ENCODE results near the gene TTC7B.

The TTC7B gene

DNA sequence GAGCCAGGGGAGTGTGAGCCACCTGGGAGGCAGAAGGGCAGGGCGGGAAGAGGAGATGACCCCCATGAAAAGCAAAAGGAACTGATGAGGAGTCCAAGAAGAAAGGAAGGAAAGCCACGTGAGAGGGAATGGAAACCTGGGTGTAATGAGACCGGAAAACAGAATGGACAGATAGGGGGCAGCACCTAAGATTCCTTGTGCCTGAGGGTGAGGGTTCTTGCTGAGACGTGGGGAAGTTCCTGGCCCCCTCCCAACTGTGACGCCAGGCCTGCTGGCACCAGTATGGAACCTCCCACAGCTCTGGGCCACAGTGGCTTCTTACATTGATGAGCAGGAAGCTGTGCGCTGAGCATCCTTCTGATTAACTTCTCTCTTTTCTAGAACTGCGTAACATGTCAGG, 30.8 kb downstream of the TTC7B start:
- Histone ChIP-seq H3K27me3 (ENCODE audit: control insufficient read depth, insufficient read depth, low read length) (no peaks in the 10 kb centered on the region), H3K9ac (no peak overlapping the region), H3K36me3 (ENCODE audit: control insufficient read depth, insufficient read depth, low read length) (no peaks in the 10 kb centered on the region), H3K27ac (no peak overlapping the region), H3K4me1 (no peaks in the 10 kb centered on the region), H3K4me3 (ENCODE audit: low read depth, low read length) (no peak overlapping the region), H2AFZ (no peak overlapping the region), H3K9me3 (ENCODE audit: control insufficient read depth, low read length) (no peaks in the 10 kb centered on the region), H3K4me2 (ENCODE audit: low read length) (no peak overlapping the region), H3K79me2 (no peaks in the 10 kb centered on the region)
- TF ChIP-seq, protein P1, sequence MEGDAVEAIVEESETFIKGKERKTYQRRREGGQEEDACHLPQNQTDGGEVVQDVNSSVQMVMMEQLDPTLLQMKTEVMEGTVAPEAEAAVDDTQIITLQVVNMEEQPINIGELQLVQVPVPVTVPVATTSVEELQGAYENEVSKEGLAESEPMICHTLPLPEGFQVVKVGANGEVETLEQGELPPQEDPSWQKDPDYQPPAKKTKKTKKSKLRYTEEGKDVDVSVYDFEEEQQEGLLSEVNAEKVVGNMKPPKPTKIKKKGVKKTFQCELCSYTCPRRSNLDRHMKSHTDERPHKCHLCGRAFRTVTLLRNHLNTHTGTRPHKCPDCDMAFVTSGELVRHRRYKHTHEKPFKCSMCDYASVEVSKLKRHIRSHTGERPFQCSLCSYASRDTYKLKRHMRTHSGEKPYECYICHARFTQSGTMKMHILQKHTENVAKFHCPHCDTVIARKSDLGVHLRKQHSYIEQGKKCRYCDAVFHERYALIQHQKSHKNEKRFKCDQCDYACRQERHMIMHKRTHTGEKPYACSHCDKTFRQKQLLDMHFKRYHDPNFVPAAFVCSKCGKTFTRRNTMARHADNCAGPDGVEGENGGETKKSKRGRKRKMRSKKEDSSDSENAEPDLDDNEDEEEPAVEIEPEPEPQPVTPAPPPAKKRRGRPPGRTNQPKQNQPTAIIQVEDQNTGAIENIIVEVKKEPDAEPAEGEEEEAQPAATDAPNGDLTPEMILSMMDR (IDR thresholded peaks at IDR 0.05), result no peak

DNA sequence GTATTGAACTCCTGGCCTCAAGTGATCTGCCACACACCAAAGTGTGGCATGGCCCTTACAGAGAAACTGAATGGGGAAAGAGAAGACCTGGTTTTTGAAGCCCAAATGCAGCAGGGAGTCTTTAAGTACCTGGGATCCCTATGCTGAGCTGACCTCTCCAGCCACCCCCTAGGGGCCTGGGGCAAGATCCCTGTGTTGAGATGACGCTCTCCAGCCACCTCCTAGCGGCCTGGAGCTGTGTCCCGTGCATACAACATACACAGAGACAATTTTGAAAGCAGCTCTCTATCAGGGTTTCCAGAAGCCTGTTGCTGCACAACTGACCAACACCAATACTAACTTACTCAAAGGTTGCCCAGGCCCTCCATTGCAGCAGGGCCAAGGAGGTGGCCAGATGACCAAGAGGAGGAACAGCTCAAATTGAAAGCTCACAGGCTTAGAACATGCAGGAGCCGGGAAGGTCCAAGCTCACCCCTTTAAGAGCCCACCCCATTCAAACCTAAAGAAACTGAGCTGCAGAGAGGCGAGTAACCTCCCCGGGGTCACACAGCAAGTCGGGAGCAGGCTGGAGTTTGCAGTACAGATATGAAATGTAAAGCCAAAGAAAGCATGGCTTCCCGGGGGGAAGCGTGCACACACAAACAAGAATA, 31.5 kb downstream of the TTC7B start:
- TF ChIP-seq, protein P1 (IDR thresholded peaks at IDR 0.05), result no peak
- H3K4me1 ChIP-seq, result no peaks in the 10 kb centered on the region
- no peak overlapping the region for H2AFZ ChIP-seq
- no peaks in the 10 kb centered on the region for H3K36me3 ChIP-seq (ENCODE audit: control insufficient read depth, insufficient read depth, low read length)
- H3K27ac ChIP-seq, result no peak overlapping the region
- H3K9ac ChIP-seq, result no peak overlapping the region
- no peaks in the 10 kb centered on the region for H3K79me2 ChIP-seq
- no peak overlapping the region for H3K4me2 ChIP-seq (ENCODE audit: low read length)
- no peaks in the 10 kb centered on the region for H3K27me3 ChIP-seq (ENCODE audit: control insufficient read depth, insufficient read depth, low read length)
- no peak overlapping the region for H3K4me3 ChIP-seq (ENCODE audit: low read depth, low read length)
- no peaks in the 10 kb centered on the region for H3K9me3 ChIP-seq (ENCODE audit: control insufficient read depth, low read length)

DNA sequence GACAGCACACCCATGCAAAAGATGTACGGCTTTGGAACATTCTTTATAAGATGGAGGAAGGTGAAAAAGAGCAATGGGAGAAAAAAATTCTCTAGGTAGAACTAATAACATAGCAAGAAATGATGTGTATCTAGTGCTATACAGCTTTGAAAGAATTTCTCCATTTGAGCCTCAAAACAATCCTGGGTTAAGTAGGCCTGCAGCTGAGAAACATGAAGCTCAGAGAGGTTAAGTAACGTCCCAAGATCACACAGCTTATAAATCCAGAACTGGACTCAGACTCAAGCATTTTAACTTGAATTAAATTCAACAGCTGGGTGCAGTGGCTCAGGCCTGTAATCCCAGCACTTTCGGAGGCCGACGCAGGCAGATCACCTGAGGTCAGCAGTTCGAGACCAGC, 32.9 kb downstream of the TTC7B start:
- Histone ChIP-seq H3K27me3 (ENCODE audit: control insufficient read depth, insufficient read depth, low read length) (no peaks in the 10 kb centered on the region), H3K4me3 (ENCODE audit: low read depth, low read length) (no peak overlapping the region)
- TF ChIP-seq, protein P1 (IDR thresholded peaks at IDR 0.05), result no peak

DNA sequence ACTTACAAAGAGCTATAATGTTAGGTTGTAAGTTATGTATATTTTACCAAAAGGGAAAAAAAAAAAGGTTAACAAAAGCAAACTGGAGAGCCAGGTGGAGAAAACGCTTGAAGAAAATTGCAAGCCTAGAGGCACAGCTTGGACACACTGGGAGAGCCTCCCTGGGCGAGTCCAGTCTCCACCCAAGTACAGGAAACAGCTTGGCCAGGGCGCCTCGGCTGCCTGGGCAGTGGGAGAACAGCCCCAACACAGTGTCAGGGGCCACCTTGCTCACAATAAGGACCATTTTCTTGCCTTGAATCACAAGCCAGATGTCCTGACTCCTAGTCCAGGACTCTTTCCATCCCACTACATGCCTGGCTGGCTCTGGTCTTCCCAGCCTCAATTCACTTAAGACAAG, 33.3 kb downstream of the TTC7B start:
- H3K9me3 ChIP-seq (ENCODE audit: control insufficient read depth, low read length), result no peaks in the 10 kb centered on the region
- no peaks in the 10 kb centered on the region for H3K27me3 ChIP-seq (ENCODE audit: control insufficient read depth, insufficient read depth, low read length)
- H3K4me3 ChIP-seq (ENCODE audit: low read depth, low read length), result no peak overlapping the region
- no peaks in the 10 kb centered on the region for H3K36me3 ChIP-seq (ENCODE audit: control insufficient read depth, insufficient read depth, low read length)
- H3K4me2 ChIP-seq (ENCODE audit: low read length), result no peak overlapping the region
- no peaks in the 10 kb centered on the region for H3K79me2 ChIP-seq
- H3K27ac ChIP-seq, result no peak overlapping the region
- TF ChIP-seq, protein P1 (IDR thresholded peaks at IDR 0.05), result no peak
- H2AFZ ChIP-seq, result no peak overlapping the region
- H3K9ac ChIP-seq, result no peak overlapping the region
- H3K4me1 ChIP-seq, result no peaks in the 10 kb centered on the region

More for the DNA sequence above, 32.9 kb downstream of the TTC7B start:
- Histone ChIP-seq H3K27ac (no peak overlapping the region), H3K9me3 (ENCODE audit: control insufficient read depth, low read length) (no peaks in the 10 kb centered on the region), H3K4me2 (ENCODE audit: low read length) (no peak overlapping the region), H3K79me2 (no peaks in the 10 kb centered on the region), H3K36me3 (ENCODE audit: control insufficient read depth, insufficient read depth, low read length) (no peaks in the 10 kb centered on the region), H3K9ac (no peak overlapping the region), H2AFZ (no peak overlapping the region), H3K4me1 (no peaks in the 10 kb centered on the region)

GRCh38 chr14:90781876-90782275, 34.4 kb downstream of the TTC7B start:
- Histone ChIP-seq H3K36me3 (ENCODE audit: control insufficient read depth, insufficient read depth, low read length) (no peaks in the 10 kb centered on the region), H3K4me2 (ENCODE audit: low read length) (no peak overlapping the region), H3K79me2 (no peaks in the 10 kb centered on the region), H3K9ac (no peak overlapping the region), H3K4me1 (no peaks in the 10 kb centered on the region), H3K9me3 (ENCODE audit: control insufficient read depth, low read length) (no peaks in the 10 kb centered on the region), H3K4me3 (ENCODE audit: low read depth, low read length) (no peak overlapping the region), H2AFZ (no peak overlapping the region), H3K27me3 (ENCODE audit: control insufficient read depth, insufficient read depth, low read length) (no peaks in the 10 kb centered on the region), H3K27ac (no peak overlapping the region)
- TF ChIP-seq, protein P1 (IDR thresholded peaks at IDR 0.05), result no peak

All from parathyroid adenoma (tissue), 2 donors.